Measurements from ENCODE around the gene ZNF701. TPM values are rescaled to one million over a fixed set of nuclear protein-coding genes. Genes with fewer than 3 reads are reported as not detected.

Gene ZNF701
- total RNA-seq, 1 experiment from 2014 or later: 9.0 TPM

GRCh38 chr19:52621376-52621775, 51.3 kb downstream of the ZNF701 start (continued):
- TF ChIP-seq ZBTB33 (IDR thresholded peaks at IDR 0.05; ENCODE audit: extremely low read depth, insufficient replicate concordance, low read length): no peak
- no peak for TF ChIP-seq RAD21 (IDR thresholded peaks at IDR 0.05; ENCODE audit: low read depth)

- BruUV-seq (replicated peaks): no TSS peak
- Histone ChIP-seq H3K9me2 (ENCODE audit: insufficient read depth) (no peaks in the 10 kb centered on the region), H3K27ac (ENCODE audit: low read depth, low read length) (no peak overlapping the region), H3K9me3 (ENCODE audit: control insufficient read depth in 1 of 2, insufficient read depth in 1 of 2, low read depth in 1 of 2, low read length in 2 of 2) (no peaks in the 10 kb centered on the region), H3K79me2 (ENCODE audit: insufficient read depth, low read length) (no peaks in the 10 kb centered on the region), H3K4me3 (replicated peaks in 1 of 2; ENCODE audit: low read depth in 1 of 2, low read length in 2 of 2) (no peak overlapping the region), H3K4me2 (ENCODE audit: low read length) (no peak overlapping the region), H3K9ac (ENCODE audit: low read length) (no peak overlapping the region), H3K4me1 (ENCODE audit: control insufficient read depth in 1 of 2, insufficient read depth in 2 of 2, low read length in 2 of 2) (no peaks in the 10 kb centered on the region), H2AFZ (ENCODE audit: low read depth, low read length, poor library complexity, severe bottlenecking) (no peak overlapping the region), H3K27me3 (ENCODE audit: insufficient read depth, low read length) (no peaks in the 10 kb centered on the region), H3K36me3 (ENCODE audit: control insufficient read depth in 1 of 2, insufficient read depth in 2 of 2, low read length in 2 of 2) (peaks cover 0 to 13% of the 10 kb centered on the region in 2 experiments; a peak in 1 of 4 replicates), H4K20me1 (ENCODE audit: insufficient read depth) (no peaks in the 10 kb centered on the region)
- intact Hi-C loops (cut with micrococcal nuclease): no loop called here
- DNase-seq (ENCODE audit: low read depth, low spot score) (no peak), ATAC-seq (no peak)
- ChIA-PET CTCF (no interaction called here), POLR2A (no interaction called here), RAD21 (ENCODE audit: low non-redundant PET in 1 of 2, low total read pairs in 2 of 2, uncharacterized antibody in 2 of 2, unreplicated experiment in 2 of 2) (no interaction called here)
- TF ChIP-seq POLR2A (IDR thresholded peaks at IDR 0.05; ENCODE audit: borderline replicate concordance, extremely low read depth, insufficient read depth, insufficient read length) (no peak), EZH2 (IDR thresholded peaks at IDR 0.05) (no peak), TCF7L2 (IDR thresholded peaks at IDR 0.05; ENCODE audit: borderline replicate concordance, extremely low read depth, insufficient read depth, insufficient read length) (no peak), CEBPB (IDR thresholded peaks at IDR 0.05; ENCODE audit: low read depth) (no peak), MAX (IDR thresholded peaks at IDR 0.05) (no peak), RAD21 (IDR thresholded peaks at IDR 0.05; ENCODE audit: low read depth) (no peak; the same call in 1 of the 2 replicates), JUND (IDR thresholded peaks at IDR 0.05) (no peak), YY1 (IDR thresholded peaks at IDR 0.05; ENCODE audit: extremely low read depth, insufficient replicate concordance, low read depth, low read length) (no peak), ZBTB33 (IDR thresholded peaks at IDR 0.05; ENCODE audit: extremely low read depth, insufficient replicate concordance, low read length) (no peak)
- TF ChIP-seq, protein P1, sequence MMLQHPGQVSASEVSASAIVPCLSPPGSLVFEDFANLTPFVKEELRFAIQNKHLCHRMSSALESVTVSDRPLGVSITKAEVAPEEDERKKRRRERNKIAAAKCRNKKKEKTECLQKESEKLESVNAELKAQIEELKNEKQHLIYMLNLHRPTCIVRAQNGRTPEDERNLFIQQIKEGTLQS (IDR thresholded peaks at IDR 0.05): no peak
Measured at GRCh38 chr19:52622261-52622660, 52.2 kb downstream of the ZNF701 start.
